Left renal cortex interstitium (tissue), 4 donors: ENCODE data around the gene ZNF441. TPM values are rescaled to one million over a fixed set of nuclear protein-coding genes. Genes with fewer than 3 reads are reported as not detected.
"Not testable (repeated sequence)": the region's sequence is repeated elsewhere in the genome, so short reads cannot be mapped to it uniquely, and the experiment has no call there.

Experiments used
- DNase-seq, 4 donors: peaks; one replicate each; pipeline ENCODE4 v3.0.0-alpha.2; 2013; ENCODE audit warnings: low read depth in 4 of 4, low spot score in 2 of 4, missing footprints in 1 of 4
- polyA plus RNA-seq, 4 donors: library from polyadenylated mRNA; unstranded; fragments of 120-200 nt; gene quantifications; one replicate each; pipeline ENCODE4 v1.2.1, GENCODE V29; 2013; ENCODE audit not compliant: insufficient read length in 4 of 4

Gene ZNF441
- polyA plus RNA-seq, 4 donors = 12.9 to 19.7 (median 15.1) TPM

GRCh38 chr19:11776669-11777068 is 9.9 kb downstream of the ZNF441 start:
- DNase-seq = not testable (repeated sequence)

- no peak for DNase-seq
These were observed 13.7 kb downstream of the ZNF441 start for GRCh38 chr19:11780431-11781020.

- no peak for DNase-seq
These were observed 14.7 kb downstream of the ZNF441 start for GRCh38 chr19:11781295-11782057.

GRCh38 chr19:11783767-11784166 is 17.0 kb downstream of the ZNF441 start:
- DNase-seq = no peak

- no peak for DNase-seq
These were observed 17.6 kb downstream of the ZNF441 start for GRCh38 chr19:11784356-11784755.

- no peak for DNase-seq
These were observed 20.7 kb downstream of the ZNF441 start for GRCh38 chr19:11787536-11787935.

GRCh38 chr19:11792942-11793341 is 26.1 kb downstream of the ZNF441 start:
- no peak for DNase-seq

- DNase-seq = peak; percentile 67 to 89 (median 77)
These were observed 30.7 kb downstream of the ZNF441 start for GRCh38 chr19:11797491-11797890.

- DNase-seq = peak; percentile 76 to 92 (median 82)
These were observed 31.9 kb downstream of the ZNF441 start, which contains the start of gene ZNF491 for GRCh38 chr19:11798391-11799330. Gene ZNF491, plus strand, starts transcription at chr19:11798523. Its CDS starts 7,431 bp downstream, at chr19:11805954.

GRCh38 chr19:11806354-11807098 is 39.7 kb downstream of the ZNF441 start:
- DNase-seq = no peak

- DNase-seq = no peak
These were observed 40.2 kb downstream of the ZNF441 start for GRCh38 chr19:11807099-11807380.

GRCh38 chr19:11813703-11814028 is 46.9 kb downstream of the ZNF441 start:
- DNase-seq = no peak

GRCh38 chr19:11814029-11814699 is 47.4 kb downstream of the ZNF441 start, which contains the start of gene ZNF440:
Gene ZNF440, plus strand, starts transcription at chr19:11814273. Its CDS starts 175 bp downstream, at chr19:11814448.
- peak; percentile 85 to 95 (median 89) for DNase-seq

- peak in 2 of 4 donors; percentile 19 to 21 for DNase-seq
These were observed 47.9 kb downstream of the ZNF441 start for GRCh38 chr19:11814700-11815035.

GRCh38 chr19:11821474-11822109 is 54.8 kb downstream of the ZNF441 start:
- DNase-seq = no peak

GRCh38 chr19:11828957-11829876 is 62.4 kb downstream of the ZNF441 start:
- not testable (repeated sequence) for DNase-seq

- DNase-seq = no peak
These were observed 65.6 kb downstream of the ZNF441 start for GRCh38 chr19:11832253-11832912.

- DNase-seq = no peak
These were observed 66.7 kb downstream of the ZNF441 start for GRCh38 chr19:11833541-11833940.
